ENCODE measurements around the gene ITGB2.

The ITGB2 gene

GRCh38 chr21:44940116-44940631, 19.5 kb upstream of the ITGB2 start:
- DNase-seq: peak; percentile 24

- peak; percentile 76 for DNase-seq
These were observed 18.9 kb upstream of the ITGB2 start, which contains the start of gene SLX9 for GRCh38 chr21:44939532-44940115. Gene SLX9 (plus strand): TSS chr21:44940029. CDS start chr21:44940058, 29 bp downstream.

- DNase-seq: no peak
These were observed 18.3 kb upstream of the ITGB2 start for GRCh38 chr21:44938772-44939531.

DNA sequence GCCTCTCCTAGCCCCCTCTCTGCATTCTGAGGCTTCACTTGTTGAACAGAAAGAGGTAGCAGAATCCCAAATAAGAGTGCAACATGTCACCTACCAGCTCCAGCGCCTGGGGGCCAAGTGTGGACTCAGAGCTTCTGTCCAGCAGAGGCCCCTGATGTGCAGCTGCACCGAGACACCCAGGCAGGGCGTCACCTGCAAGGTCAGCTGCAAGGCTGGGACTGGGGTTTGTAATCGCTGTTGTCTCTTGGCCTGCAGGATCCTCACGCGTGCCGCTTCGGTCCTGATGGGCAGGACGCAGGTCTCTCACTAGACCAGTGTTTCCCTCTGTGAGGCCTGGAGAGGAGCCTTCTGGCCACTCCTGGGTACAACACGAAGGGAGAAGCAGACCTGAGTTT, 14.8 kb upstream of the ITGB2 start:
- no peak for DNase-seq

GRCh38 chr21:44934797-44935532, 14.3 kb upstream of the ITGB2 start:
- DNase-seq: no peak

DNA sequence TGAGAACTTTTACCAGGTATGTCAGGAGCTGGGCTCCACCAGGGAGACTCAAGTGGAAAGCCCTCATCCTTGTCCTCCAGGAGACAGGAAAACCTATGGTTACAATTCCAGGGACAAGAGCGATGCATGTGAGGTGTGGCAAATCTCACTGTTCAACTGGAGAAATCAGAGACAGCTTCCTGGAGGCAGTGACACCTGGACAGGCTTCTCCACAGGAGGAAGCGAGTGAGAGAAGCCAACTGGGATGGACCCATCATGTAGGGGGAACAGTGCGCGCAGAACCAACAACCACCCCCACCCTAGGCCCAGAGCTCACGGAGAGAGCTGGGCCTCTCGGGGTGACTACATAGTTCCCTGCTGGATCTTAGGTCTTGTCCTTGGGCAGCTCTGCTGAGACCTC, 13.6 kb upstream of the ITGB2 start:
- DNase-seq: no peak

- DNase-seq: no peak
These were observed 13.2 kb upstream of the ITGB2 start for GRCh38 chr21:44933918-44934260.

- DNase-seq: no peak
These were observed 12.7 kb upstream of the ITGB2 start for GRCh38 chr21:44933199-44933917.

DNA sequence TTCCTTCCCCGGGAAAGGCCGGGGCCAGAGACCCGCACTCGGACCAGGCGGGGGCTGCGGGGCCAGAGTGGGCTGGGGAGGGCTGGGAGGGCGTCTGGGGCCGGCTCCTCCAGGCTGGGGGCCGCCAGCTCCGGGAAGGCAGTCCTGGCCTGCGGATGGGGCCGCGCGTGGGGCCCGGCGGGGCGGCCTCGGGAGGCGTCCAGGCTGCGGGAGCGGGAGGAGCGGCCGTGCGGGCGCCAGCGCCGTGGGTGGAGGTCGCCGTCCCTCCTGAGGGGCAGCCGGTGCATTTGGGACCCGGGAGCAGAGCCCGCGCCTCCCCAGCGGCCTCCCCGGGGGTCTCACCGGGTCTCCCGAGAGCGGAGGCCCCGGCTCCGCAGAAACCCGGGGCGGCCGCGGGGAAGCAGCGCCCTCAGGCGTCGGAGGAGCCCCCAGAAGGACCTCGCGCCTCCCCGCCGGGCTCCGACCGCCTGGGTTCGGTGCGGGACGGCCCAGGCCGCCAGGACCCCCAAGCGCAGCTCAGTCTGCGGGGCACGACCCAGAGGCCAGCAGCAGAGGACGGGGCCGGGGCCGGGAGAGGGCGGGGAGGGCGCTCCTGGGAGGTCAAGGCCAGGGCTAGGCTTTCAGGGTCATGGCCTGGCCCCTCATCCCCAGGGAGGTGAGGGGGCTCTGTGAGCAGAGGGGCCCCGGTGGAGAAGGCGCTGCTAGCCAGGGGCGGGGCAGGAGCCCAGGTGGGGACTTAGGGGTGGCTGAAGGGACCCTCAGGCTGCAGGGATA, 11.9 kb upstream of the ITGB2 start:
- no peak for DNase-seq

GRCh38 chr21:44931501-44932407, 11.1 kb upstream of the ITGB2 start:
- DNase-seq: no peak

GRCh38 chr21:44931137-44931500, 10.4 kb upstream of the ITGB2 start:
- DNase-seq: peak; percentile 37

DNA sequence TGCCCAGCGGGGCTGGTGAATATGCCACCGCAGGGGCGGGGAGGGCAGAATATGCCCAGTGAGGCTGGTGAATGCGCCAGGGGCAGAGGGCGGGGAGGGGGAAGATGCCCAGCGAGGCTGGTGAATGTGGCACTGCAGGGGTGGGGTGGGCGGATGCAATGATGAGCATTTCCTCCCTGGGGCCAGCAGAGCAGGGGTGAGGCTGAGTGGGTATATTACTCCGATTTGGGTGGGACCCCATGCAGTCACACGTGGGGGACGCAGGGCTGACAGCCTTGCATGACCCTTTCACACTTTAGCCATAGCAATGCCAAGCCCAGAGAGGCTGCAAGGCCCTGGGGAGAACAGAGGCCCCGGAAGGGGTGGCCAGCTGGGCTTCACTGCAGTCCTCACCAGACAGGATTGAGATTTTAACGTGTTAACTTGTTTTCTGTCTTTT, 9.9 kb upstream of the ITGB2 start:
- DNase-seq: no peak

DNA sequence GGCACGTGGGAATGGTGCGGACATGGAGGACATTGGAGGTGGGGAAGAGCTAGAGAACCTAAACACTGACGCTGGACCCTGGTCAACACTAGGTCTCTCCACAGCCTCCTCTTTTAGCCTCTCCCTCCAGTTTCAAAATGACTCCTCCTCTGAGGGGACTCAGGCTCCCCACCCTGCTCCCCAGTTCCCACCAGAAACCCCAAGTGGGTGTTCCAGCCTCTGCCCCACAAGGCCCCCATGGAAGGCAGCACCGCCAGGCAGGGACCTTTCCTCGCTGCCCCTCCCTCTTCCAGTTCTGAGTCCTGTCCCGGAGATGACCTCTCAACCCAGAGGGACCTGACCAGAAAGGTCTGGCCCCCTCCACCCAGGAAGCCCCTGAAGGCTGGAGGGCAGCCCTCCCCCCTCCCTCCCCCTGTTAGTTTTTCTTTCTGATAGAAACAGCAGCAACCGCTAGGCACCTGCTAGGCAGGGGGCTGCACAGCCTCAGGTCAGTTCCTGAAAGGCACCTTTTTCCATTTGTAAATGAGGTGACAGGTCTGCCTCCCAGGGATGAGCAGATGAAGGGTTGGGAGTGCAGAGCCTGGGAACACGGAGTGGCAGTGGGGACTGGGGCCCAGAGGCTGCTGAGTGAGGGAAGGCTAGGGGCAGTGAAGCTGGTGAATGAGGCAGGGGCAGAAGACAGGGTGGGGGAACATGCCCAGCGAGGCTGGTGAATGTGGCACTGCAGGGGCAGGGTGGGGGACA, 9.3 kb upstream of the ITGB2 start:
- no peak for DNase-seq

DNA sequence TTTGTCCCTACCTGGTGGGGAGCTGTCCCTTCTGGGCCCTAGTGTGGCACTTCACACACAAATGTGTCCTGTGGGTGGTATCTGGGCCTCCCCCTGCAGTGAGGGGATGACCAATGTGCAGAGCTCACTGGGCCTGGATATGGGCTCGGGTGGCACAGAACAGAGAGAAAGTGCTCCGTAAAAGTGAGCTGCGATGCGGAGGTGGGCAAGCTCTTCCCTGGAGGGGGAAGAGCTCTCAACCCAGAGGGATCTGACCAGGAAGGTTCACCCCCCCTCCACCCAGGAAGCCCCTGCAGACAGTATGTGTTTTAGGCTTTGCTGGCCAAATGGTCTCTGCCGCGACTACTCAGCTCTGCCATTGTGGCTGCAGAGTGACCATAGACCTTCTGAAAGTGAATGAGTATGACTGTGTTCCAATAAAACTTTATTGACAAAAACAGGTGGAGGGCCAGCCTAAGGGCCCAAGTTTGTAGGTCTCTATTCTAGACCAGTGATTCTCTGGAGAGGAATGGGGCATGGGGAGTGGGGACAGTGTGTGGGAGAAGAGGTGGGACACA, 8.6 kb upstream of the ITGB2 start:
- peak; percentile 20 for DNase-seq

- peak; percentile 83 for DNase-seq
These were observed 8.0 kb upstream of the ITGB2 start for GRCh38 chr21:44928500-44929241.

DNA sequence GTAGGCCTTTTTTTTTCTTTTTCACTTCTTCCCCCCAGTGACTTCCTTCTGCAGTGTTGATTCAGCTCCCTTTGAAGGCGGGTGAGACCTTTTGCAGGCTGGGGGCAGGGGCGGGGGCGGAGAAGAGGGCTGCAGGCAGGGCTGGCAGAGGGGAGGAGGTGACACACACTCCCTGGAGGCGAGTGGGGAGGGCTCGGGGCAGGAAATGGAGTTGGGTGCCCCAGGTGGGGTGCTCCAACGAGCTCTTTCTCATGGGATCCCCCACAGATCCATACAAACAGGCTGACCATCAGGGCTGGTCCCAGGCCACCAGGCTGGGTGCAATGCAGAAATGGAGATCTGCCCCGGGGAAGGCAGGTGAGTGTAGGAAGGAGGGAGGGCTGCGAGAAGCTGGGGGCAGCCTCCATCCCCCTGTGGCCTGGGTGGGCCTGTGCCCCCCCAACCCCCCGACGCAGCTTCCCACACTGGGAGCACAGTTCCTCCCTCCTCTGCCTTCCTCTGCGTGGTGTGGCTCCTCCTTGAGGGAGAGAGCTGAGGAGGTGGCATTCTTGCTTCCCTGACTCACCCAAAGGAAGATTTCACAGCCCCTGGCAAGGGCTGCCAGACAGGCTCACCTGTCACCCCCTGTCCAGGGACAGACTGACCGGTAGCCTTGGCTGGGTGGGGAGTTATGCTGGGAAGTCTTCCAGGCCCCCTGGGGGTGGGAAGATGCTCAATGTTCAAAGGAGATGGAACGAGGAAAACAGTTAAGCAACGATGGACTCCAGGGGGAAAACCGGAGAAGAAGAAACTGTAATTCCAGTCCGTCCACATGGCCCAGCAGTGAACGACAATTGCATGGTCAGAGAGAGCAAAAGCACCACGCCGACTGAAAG, 7.1 kb upstream of the ITGB2 start:
- DNase-seq: peak; percentile 73

DNA sequence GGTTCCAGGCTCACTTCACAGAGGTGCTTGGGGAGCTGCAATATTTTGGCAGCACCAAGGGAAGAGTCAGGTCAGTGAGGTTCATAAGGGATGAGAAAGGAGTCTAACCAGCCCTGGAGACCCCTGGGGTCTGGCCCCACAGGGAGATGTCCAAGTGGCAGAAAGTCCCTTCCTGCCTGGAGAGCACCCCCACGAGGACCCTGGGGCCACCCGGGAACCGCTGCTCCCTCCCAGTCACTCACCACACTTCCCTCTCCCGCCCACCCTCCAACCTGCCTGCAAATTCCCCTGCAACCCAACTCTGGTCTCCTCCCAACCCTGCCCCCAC, 6.5 kb upstream of the ITGB2 start:
- no peak for DNase-seq

DNA sequence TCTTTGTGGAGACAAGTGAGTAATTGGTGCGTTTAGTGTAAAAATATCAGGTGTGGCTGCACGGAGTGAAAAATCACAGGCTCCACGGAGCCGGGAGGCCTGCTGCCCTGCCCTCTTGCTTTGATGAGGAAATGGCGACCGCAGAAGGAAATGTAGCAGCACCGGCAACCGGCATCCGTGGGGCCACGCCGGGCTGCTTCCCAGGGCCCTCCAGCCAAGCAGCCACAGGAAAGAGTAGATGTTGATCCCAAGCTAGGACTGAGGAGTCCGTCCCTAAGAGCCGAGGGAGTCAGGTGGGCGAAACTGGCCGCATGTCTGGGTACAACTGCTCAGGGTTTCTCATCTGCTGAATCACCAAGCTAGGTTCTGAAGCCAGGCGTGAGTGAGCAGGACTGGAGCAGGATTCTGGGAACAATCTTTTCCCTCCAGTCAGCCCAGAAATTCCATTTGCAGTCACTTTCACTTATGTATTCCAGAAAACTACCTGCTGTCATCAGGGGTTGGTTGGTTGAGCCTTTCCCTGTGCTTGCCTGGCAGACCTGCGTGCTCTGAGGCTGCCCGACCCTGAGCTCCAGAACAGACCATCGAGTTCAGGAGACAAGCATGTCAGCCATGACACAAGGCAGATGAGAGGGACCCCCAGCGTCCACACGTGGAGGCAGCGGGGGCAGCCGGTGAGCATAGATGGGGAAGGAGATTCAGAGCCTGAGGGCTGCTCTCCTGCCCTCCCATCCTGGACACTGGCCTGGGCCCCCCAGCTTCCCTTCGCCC, 5.8 kb upstream of the ITGB2 start:
- DNase-seq: no peak

Measured in EL (cell line).